ENCODE data around the gene SRCAP.
"Not testable (repeated sequence)": the region's sequence is repeated elsewhere in the genome, so short reads cannot be mapped to it uniquely, and the experiment has no call there.

The SRCAP gene

DNA sequence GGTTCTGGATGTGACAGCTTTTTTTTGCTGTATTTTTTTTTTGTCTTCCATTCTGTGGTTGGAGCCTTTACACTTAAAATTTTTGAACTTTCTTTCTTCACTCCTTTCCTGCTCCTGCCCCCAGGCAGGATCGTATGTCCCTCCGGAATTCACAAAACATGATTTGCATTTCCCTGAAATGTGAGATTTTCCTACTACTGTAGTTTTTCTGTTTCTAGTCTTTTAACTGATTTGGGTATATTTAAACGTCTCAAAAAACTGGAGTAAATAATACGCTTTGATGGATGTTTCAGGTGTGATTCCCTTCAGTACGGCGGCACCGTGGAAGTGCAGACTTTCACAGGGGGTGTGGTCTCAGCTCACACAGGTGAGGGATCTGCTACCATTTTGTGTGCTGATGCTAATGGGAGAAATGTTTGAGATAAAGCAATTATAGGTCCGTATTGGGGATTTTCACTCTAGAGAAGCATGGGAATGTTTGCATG lies 686 bp downstream of the SRCAP start:
- DNase-seq, result no peak

DNA sequence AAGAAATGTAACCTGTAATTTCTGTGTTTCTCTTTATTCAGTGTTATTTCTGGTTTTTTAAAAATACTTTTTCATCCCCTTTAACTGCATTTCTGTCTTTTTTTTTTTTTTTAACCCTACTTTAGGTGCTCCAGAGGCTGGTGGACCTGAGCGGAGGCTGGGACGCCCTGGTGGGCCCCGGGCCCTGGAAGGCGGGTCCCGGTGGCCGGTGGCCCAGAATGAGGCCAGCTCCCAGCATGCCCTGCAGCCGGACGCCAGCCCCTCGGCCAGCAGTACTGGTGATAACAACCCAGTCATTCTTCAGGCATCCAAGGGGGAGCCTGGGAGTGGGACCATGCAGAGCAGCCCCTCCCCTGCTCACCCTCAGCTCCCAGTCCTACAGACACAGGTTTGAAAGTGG lies 1.5 kb downstream of the SRCAP start:
- no peak for DNase-seq

DNA sequence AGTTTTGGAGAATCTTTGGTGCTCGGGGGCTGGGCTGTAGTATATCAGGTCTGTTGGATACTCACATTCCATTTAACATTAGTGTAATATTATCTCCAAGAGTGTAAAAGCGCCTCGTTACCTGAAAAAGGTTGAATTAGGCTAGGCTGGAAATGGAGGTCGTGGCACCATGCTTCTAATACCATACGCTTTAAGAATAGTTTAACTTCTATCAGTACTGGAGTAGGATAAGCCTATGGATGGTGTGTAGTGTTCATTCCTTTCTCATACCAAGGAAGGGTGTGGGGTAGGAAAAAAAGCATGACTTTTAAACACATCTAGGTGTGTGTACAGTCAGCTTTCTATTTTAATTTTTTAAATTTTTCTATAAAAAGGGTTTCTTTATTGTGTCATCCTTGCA lies 2.0 kb downstream of the SRCAP start:
- DNase-seq, result no peak

DNA sequence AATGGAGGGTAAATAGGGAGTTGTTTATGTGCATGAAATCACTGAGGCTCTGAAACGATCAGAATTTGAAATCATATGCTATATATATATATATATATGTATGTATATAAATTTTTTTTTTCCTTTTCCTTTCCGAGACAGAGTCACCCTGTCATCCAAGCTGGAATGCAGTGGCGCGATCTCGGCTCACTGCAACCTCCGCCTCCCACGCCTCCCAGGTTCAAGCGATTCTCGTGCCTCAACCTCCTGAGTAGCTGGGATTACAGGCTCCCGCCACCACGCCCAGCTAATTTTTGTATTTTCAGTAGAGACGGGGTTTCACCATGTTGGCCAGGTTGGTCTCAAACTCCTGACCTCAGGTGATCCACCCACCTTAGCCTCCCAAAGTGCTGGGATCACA lies 4.1 kb downstream of the SRCAP start:
- DNase-seq, result not testable (repeated sequence)

DNA sequence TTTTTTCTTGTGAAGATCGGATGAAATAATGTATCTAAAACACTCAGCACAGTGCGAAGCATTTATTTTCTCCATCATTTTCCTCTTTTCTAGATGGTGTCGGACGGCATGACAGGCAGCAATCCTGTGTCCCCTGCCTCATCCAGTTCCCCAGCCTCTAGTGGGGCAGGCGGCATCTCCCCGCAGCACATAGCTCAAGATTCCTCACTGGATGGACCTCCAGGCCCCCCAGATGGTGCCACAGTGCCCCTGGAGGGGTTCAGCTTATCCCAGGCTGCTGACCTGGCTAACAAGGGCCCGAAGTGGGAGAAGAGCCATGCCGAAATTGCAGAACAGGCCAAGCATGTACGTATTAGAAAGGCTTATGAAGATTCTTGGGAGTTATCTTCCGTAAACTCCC lies 5.0 kb downstream of the SRCAP start:
- DNase-seq, result no peak

DNA sequence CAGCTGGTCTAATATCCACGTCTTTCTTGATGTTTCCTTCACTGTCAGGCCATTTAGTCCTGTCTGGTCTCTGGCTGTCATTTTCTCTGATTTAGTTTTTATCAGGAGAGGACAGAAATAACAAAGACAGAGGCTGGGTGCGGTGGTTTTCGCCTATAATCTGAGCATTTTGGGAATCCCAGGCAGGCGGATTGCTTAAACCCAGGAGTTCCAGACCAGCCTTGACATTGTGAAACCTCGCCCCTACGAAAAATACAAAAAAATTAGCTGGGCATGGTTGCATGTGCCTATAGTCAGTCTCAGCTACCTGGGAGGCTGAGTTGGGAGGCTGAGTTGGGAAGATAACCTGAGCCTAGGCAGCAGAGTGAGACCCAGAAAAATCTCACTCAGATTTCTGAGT lies 7.1 kb downstream of the SRCAP start:
- no peak for DNase-seq

DNA sequence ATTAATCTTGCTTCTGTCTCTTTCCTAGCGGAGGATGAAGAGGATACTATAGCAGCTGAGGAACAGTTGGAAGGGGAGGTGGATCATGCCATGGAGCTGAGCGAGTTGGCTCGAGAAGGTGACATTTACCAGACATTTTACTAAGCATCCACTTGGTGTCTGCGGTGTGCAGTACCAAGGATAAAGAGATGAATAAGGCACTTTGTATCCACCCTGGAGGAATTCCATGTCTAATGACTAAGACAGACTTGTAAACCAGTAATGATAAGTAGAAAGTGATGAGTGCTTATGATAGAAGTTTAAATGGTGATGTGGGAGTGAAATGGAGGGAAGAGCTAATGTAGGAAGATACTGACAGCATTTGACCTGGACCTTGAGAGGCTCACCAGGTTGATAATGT lies 12.0 kb downstream of the SRCAP start:
- DNase-seq, result no peak

DNA sequence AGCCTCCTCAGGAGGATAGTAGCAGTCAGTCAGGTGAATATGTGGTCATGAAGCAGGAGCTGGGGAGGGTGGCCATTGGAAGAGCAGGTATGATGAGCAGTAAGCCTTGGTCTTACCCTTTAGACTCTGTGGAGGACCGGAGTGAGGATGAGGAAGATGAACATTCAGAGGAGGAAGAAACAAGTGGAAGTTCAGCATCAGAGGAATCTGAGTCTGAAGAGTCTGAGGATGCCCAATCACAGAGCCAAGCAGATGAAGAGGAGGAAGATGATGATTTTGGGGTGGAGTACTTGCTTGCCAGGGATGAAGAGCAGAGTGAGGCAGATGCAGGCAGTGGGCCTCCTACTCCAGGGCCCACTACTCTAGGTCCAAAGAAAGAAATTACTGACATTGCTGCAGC lies 12.7 kb downstream of the SRCAP start:
- no peak for DNase-seq

DNA sequence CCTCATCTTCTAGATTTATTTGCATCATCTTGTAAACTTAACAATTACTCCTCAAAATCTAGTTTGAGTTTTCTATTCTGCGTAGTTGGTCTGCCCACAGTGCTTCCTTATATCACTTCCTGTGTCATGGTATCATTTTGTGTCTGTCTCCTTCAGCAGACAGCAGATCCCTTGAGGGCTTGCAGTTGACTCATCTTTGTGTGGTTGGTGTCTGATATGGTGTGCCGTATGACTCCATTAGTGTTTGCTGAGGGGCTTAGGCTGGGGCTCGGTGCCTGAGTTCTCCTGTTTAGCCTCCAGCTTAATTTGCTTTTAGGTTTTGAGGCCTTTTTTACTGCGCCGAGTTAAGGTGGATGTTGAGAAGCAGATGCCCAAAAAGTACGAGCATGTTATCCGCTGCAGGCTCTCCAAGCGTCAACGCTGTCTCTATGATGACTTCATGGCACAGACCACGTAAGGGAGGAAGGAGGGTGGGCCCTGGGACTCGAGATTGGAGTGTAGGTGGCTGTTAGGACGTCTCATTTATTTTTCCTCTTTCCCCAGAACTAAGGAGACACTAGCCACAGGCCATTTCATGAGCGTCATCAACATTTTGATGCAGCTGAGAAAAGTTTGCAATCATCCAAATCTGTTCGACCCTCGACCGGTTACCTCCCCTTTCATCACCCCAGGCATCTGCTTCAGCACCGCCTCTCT lies 16.9 kb downstream of the SRCAP start:
- peak; percentile 25 to 27 for DNase-seq

DNA sequence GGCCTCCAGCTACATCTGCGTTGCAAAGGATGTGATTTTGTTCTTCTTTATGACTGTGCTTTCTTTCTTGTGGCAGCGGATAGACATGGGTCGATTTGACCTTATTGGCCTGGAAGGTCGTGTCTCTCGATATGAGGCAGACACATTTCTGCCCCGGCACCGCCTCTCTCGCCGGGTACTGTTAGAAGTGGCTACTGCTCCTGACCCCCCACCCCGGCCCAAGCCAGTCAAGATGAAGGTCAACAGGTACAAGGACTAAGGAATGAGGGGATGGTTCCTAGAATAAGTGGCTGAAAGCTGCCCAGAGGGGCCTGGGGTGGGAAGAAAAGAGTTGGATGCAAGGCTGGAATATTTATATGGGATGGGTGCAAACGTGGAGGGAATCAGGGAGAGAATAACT lies 21.1 kb downstream of the SRCAP start:
- DNase-seq, result no peak

DNA sequence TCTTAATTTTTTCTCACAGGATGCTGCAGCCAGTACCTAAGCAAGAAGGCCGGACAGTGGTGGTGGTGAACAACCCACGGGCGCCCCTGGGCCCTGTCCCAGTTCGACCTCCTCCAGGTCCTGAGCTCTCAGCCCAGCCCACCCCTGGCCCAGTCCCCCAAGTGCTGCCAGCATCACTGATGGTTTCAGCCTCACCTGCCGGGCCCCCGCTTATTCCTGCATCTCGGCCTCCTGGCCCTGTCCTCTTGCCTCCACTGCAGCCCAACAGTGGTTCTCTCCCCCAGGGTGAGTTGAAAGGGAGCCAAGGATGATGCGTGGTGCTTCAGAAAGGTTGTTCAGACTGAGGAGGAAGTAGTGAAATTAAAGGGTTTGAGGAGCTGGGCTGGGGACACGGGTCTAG lies 21.7 kb downstream of the SRCAP start:
- no peak for DNase-seq

DNA sequence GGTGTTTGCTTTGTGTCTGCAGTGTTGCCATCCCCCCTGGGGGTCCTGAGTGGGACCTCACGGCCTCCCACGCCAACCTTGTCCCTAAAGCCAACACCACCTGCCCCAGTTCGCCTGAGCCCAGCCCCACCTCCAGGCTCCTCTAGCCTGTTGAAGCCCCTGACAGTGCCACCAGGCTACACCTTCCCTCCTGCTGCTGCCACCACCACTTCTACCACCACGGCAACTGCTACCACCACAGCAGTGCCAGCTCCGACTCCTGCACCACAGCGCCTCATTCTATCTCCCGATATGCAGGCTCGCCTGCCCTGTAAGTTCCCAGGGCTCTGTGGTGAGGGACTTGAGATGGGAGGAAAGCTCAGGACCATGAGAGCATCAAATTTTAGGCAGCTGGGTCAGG lies 22.2 kb downstream of the SRCAP start:
- DNase-seq, result no peak

DNA sequence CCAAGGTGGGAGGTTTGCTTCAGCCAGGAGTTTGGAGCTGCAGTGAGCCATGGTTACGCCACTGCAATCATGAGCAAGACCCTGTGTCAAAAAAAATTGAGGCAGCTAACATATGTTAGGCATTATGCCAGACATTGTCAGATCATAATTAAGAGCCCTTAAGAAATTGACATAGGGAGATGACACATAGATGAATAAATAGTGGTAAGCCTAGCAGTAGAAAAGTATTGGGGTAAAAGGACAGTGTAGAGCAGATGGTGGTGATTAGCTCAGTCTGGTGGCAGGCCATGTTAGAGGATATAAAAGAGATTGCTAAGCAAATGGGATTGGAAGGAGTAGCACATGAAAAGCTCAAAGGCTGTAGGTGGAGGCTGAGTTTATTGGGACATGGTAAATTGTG lies 22.6 kb downstream of the SRCAP start:
- DNase-seq, result no peak

DNA sequence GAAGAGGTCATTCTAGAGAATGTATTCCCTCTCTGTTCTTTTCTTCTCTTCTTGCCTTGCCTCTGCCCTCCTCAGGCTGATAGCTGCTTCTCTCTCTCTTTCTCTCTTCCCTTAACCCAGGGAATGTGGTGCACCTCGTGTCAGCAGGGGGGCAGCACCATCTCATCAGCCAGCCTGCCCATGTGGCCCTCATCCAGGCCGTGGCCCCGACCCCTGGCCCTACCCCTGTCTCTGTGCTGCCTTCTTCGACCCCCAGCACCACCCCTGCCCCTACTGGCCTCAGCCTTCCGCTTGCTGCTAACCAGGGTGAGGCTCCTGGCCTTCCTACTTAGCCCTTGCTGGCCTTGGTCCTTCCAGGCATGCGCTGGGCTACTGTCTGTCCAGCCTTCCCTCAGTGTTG lies 23.5 kb downstream of the SRCAP start:
- no peak for DNase-seq

DNA sequence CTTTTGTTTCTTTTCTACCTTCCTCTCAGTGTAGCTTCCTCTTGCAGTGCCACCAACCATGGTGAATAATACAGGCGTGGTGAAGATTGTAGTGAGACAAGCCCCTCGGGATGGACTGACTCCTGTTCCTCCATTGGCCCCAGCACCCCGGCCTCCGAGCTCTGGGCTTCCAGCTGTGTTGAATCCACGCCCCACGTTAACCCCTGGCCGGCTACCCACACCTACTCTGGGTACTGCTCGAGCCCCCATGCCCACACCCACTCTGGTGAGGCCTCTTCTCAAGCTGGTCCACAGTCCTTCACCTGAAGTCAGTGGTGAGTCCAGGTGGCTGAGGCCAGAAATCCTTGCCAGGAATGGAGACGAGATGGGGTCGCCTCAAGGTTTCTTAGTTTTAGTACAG lies 23.9 kb downstream of the SRCAP start:
- no peak for DNase-seq

DNA sequence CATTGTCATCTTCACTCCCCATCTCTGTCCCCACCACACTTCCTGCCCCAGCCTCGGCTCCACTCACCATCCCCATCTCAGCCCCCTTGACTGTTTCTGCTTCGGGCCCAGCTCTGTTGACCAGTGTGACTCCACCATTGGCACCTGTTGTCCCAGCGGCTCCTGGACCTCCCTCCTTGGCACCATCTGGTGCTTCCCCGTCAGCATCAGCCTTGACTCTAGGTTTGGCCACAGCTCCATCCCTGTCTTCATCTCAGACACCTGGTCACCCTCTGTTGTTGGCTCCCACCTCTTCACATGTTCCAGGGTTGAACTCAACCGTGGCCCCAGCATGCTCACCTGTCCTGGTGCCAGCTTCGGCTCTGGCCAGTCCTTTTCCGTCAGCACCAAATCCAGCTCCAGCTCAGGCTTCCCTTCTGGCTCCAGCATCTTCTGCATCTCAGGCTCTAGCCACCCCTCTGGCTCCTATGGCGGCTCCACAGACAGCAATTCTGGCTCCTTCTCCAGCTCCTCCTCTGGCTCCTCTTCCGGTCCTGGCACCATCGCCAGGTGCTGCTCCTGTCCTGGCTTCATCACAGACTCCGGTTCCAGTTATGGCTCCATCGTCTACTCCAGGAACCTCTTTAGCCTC lies 24.9 kb downstream of the SRCAP start:
- DNase-seq, result no peak

DNA sequence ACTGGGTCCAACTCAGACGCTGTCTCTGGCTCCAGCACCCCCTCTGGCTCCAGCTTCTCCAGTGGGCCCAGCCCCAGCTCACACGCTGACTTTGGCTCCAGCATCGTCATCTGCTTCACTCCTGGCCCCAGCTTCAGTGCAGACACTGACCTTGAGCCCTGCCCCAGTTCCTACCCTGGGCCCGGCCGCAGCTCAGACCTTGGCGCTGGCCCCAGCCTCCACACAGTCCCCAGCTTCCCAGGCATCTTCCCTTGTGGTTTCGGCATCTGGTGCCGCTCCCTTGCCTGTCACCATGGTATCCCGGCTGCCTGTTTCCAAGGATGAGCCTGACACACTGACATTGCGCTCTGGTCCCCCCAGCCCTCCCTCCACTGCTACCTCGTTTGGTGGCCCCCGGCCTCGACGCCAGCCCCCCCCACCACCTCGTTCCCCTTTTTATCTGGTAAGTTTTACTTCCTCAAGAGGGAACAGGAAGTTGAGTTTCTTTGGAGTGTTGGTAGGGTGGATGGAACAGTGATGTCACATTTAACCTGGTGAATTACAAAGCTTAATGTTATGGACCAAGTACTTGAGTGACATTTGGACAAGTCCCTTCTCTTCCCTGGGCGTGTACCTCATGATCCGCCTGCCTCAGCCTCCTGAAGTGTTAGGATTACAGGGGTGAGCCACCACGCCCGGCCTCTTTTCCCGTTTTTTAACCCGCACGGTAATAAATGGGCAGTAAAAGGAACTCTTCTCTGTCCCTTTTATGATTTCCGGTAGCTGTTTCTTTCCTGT lies 25.9 kb downstream of the SRCAP start:
- no peak for DNase-seq

DNA sequence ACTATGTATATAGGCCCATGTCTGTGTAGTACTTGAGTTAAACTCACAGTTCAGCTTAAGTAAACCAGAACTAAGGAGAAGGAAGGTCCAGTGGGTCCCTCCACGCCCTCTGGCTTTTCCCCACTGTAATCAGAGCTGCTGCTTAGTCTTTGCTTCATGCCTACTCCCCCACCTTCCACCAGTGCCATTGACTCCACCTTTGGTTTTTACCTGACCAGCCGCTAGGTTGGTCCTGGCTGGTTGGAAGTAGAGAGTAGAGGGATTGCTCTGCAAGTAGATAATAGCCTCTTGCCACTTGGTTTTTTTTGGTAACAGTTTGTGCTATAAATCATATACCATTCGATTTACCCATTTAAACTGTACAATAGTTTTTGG lies 26.4 kb downstream of the SRCAP start:
- DNase-seq, result no peak

DNA sequence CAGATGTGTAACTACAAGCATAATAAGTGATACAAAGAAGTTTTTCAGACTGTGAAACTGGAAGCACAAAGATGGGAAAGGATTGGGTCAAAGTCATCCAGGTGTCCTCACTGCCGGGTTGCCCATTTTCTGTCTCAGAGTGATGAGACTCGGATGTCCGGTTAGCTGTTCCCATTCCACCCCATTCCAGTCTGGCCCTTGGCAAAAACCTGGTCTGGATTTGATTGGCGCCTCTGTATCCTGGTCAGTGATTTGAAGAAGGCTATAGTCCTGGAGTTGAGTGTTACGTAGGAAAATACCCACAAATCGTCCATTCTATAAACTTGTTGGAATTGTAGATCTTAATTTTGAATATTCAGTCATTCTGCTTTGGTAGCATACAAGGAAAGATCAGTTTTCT lies 29.4 kb downstream of the SRCAP start:
- DNase-seq, result no peak

DNA sequence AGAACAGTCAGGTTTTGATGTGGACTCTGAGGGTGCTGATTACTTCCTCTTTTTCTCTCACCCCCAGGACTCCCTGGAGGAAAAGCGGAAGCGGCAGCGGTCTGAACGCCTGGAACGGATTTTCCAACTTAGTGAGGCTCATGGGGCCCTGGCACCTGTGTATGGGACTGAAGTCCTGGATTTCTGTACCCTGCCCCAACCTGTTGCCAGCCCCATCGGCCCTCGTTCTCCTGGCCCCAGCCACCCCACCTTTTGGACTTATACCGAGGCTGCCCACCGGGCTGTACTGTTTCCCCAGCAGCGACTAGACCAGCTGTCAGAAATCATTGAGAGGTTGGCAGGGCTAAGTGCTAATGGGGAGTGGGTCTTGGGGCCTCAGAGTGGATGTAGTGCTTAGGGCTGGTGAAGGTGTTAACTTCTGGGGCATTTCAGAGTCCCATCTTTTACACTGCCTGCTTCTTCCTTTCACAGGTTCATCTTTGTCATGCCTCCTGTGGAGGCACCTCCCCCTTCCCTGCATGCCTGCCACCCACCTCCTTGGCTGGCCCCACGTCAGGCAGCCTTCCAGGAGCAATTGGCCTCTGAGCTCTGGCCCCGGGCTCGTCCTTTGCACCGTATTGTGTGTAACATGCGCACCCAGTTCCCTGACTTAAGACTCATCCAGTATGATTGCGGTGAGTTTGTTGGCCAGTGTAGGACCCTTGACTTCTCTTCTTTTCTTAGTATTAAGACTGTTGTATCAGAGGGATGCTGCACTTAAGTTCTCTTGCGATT lies 30.1 kb downstream of the SRCAP start:
- no peak for DNase-seq

DNA sequence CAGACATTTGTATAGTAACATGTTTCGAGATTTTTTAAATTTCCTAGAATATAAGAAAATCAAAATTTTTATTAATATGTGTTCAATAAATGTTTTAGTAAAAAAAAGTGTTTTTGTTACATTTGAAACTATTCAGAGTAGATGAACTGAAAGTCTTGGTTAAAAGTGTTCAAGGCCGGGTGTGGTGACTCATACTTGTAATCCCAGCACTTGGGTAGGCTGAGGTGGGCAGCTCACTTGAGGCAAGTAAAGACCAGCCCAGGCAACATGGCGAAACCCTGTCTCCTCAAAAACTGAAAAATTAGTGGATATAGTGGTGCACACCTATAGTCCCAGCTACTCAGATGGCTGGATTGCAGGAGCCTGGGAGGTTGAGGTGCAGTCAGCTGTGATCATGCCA lies 32.4 kb downstream of the SRCAP start:
- DNase-seq, result no peak

DNA sequence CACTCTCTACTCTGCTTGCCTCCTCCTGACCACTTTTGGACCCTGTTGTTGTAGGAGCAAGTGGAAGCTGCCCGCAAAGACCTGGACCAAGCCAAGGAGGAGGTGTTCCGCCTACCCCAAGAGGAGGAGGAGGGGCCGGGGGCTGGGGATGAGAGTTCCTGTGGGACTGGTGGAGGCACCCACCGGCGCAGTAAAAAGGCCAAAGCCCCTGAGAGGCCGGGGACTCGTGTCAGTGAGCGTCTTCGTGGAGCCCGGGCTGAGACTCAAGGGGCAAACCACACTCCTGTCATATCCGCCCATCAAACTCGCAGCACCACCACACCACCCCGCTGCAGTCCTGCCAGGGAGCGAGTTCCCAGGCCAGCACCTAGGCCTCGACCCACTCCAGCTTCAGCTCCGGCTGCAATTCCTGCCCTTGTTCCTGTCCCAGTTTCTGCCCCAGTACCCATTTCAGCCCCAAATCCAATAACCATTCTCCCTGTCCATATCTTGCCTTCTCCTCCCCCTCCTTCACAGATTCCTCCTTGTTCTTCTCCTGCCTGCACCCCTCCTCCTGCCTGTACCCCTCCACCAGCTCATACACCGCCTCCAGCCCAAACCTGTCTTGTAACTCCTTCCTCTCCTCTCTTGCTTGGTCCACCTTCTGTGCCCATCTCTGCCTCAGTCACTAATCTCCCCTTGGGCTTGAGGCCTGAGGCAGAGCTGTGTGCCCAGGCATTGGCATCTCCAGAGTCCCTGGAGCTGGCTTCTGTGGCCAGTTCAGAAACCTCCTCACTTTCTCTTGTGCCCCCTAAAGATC lies 38.2 kb downstream of the SRCAP start:
- DNase-seq, result no peak
